Activated naive CD8-positive, alpha-beta T cell treated with anti-CD3 and anti-CD28 coated beads, Interleukin-2, amount 10 ng/mL, durations not matched to agents 7 days and 5 days (primary cell): ENCODE measurements around the gene MED12L. TPM values are rescaled to one million over a fixed set of nuclear protein-coding genes. Genes with fewer than 3 reads are reported as not detected.
"Not testable (repeated sequence)": the region's sequence is repeated elsewhere in the genome, so short reads cannot be mapped to it uniquely, and the experiment has no call there.

Source experiments
- ATAC-seq: fragments of 150-1000 bp; cut with Tn5 transposase; one replicate; pipeline ENCODE4 v1.10.0; 2021; ENCODE audit warnings: low read depth, moderate library complexity
- POLR2A ChIA-PET: fragments of 350-600 bp; sonication (Branson Sonifier 250); formaldehyde crosslinking; loops from one replicate; lab custom pipeline; 2021; ENCODE audit warnings: antibody characterized with exemption; lab: Charles Lee
- DNase-seq: peaks from one replicate; pipeline ENCODE4 v3.0.0; 2021
- H3K27ac Mint-ChIP-seq: one replicate; pipeline ENCODE4 v1.8.0; 2022; ENCODE audit warnings: mild to moderate bottlenecking, mixed read lengths
- H3K27me3 Mint-ChIP-seq: one replicate; pipeline ENCODE4 v1.8.0; 2022; ENCODE audit warnings: mild to moderate bottlenecking, moderate library complexity, mixed read lengths
- H3K36me3 Mint-ChIP-seq: one replicate; pipeline ENCODE4 v1.8.0; 2021; ENCODE audit warnings: mild to moderate bottlenecking, mixed read lengths
- H3K4me1 Mint-ChIP-seq: one replicate; pipeline ENCODE4 v1.8.0; 2021; ENCODE audit warnings: mixed read lengths
- H3K4me3 Mint-ChIP-seq: one replicate; pipeline ENCODE4 v1.8.0; 2022; ENCODE audit warnings: mild to moderate bottlenecking, moderate library complexity, mixed read lengths
- H3K9me3 Mint-ChIP-seq: one replicate; pipeline ENCODE4 v1.8.0; 2021; ENCODE audit warnings: mixed read lengths
- total RNA-seq, 2 experiments: library from RNA; stranded (reverse); gene quantifications; one replicate each; pipeline ENCODE4 v1.2.3, GENCODE V29; 2021

The MED12L gene
- total RNA-seq, 2 experiments from 2014 or later: 0.36 to 0.68 TPM

DNA sequence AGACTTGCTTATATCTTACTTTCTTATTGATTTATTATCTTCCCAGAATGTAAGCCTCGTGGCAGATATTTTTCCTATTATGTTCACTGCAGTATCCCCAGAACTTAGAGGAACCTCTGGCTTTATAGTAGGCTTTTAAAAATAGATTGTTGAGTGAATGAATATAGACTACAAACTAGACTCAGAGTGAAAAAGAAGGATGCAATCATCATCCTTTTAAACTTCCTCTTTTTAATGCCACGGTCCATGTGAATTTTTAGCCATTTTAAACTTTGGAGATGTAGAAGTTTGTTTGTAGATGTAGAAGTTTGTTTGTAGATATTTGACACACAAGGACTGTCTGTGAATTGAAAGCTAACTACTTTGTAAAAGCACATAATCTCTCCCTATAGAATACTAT lies 306.3 kb downstream of the MED12L start:
- Mint-ChIP-seq H3K27ac (no peak overlapping the region), H3K36me3 (no peaks in the 10 kb centered on the region), H3K9me3 (no peaks in the 10 kb centered on the region), H3K27me3 (peaks cover 7% of the 10 kb centered on the region), H3K4me1 (peaks cover 2% of the 10 kb centered on the region), H3K4me3 (no peak overlapping the region)
- DNase-seq (no peak), ATAC-seq (no peak)
- POLR2A ChIA-PET: no interaction called here

DNA sequence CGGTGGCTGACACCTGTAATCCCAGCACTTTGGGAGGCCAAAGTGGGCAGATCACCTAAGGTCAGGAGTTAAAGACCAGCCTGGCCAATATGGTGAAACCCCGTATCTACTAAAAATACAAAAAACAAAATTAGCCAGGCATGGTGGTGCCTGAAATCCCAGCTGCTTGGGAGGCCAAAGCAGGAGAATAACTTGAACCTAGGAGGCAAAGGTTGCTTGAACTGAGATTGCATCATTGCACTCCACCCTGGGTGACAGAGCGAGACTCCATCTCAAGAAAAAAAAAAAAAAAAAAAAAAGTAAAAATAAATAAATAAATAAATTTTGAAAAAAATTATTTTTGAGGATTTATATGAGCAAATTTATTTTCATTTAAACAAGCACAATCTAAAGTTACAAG lies 306.7 kb downstream of the MED12L start:
- H3K27me3 Mint-ChIP-seq, ATAC-seq, DNase-seq, H3K9me3 Mint-ChIP-seq, H3K36me3 Mint-ChIP-seq, POLR2A ChIA-PET, H3K4me3 Mint-ChIP-seq, H3K27ac Mint-ChIP-seq, H3K4me1 Mint-ChIP-seq: not testable (repeated sequence)

DNA sequence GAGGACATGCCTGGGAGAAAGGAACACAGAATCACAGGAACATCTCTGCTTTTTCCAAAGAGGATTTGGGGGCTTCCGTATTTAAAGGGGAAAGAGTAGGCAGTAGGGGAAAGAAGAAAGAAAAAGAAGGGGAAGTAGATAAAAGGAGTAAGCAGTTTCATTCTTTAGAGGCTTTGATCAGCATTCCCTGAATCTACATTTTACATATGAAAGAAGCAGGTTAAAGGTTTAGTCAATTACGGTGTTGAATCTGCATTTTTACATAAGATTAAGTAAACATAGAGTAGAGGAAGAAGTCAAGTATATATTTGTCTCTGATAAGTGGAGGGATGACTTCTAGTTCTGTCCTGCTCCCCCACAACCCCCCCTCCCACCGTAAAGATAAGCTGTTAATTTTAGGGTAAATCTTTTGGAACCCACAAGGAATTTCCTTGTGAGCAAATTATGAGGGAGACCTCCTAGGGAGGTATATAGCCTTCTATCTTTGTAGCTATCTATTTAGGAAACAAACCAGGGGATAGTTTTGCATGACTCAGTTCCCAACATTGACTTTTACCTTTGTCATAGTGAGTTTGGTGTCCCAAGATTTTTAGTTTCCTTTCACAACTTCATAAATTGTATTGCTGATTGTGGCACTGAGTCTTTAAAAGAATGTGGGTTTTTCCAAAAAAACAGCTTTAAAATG lies 307.8 kb downstream of the MED12L start:
- no peaks in the 10 kb centered on the region for H3K4me1 Mint-ChIP-seq
- no peak overlapping the region for H3K27ac Mint-ChIP-seq
- ATAC-seq (no peak), DNase-seq (no peak)
- POLR2A ChIA-PET: no interaction called here
- no peaks in the 10 kb centered on the region for H3K36me3 Mint-ChIP-seq
- no peaks in the 10 kb centered on the region for H3K9me3 Mint-ChIP-seq
- H3K4me3 Mint-ChIP-seq: no peak overlapping the region
- peaks cover 9% of the 10 kb centered on the region for H3K27me3 Mint-ChIP-seq

- POLR2A ChIA-PET: no interaction called here
- Mint-ChIP-seq H3K9me3 (no peaks in the 10 kb centered on the region), H3K27ac (no peak overlapping the region), H3K4me1 (no peaks in the 10 kb centered on the region), H3K36me3 (no peaks in the 10 kb centered on the region), H3K27me3 (peaks cover 9% of the 10 kb centered on the region), H3K4me3 (no peak overlapping the region)
- DNase-seq (no peak), ATAC-seq (no peak)
Measured at GRCh38 chr3:151393941-151394340, 308.5 kb downstream of the MED12L start.

DNA sequence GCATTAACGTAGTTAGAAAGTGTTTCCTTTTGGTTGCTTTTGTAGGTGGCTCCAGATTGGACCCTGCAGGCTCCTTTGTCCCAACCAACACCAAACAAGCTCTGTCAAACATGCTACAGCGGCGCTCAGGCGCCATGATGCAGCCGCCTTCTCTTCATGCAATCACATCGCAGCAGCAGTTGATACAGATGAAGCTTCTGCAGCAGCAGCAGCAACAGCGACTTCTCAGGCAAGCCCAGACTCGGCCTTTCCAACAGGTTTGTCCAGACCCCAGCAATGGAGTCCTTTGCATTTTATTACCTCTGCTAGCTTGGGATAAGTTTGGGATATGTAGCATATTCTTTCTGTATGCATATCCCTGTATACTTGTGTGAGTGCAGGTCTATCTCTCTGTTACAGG lies 309.1 kb downstream of the MED12L start:
- no peak for ATAC-seq
- no peaks in the 10 kb centered on the region for H3K36me3 Mint-ChIP-seq
- POLR2A ChIA-PET: no interaction called here
- DNase-seq: no peak
- no peak overlapping the region for H3K4me3 Mint-ChIP-seq
- H3K9me3 Mint-ChIP-seq: no peaks in the 10 kb centered on the region
- H3K4me1 Mint-ChIP-seq: no peaks in the 10 kb centered on the region
- H3K27ac Mint-ChIP-seq: no peak overlapping the region
- peaks cover 5% of the 10 kb centered on the region for H3K27me3 Mint-ChIP-seq

DNA sequence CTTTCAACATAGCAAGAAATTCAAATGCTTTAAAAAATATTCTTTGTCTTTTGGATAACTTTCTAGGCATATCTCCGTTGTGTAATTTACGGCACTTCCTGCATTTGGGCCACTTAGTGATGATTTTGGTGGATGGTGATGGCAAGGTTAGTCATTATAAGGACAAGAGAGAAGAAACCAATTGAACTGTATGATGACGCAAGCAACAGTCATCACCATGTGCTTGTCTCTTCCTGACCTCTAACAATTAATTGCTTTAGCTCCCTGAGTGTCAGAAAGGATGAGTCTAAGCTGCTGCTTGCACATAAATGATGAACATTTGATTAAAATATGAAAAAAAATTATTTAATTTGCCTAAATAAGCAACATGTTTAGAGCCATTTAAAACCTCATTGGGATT lies 310.3 kb downstream of the MED12L start:
- POLR2A ChIA-PET: no interaction called here
- H3K36me3 Mint-ChIP-seq: no peaks in the 10 kb centered on the region

GRCh38 chr3:151398895-151399294 lies 313.4 kb downstream of the MED12L start:
- Mint-ChIP-seq H3K4me1 (no peaks in the 10 kb centered on the region), H3K36me3 (no peaks in the 10 kb centered on the region), H3K4me3 (no peak overlapping the region), H3K27me3 (peaks cover 2% of the 10 kb centered on the region), H3K9me3 (no peaks in the 10 kb centered on the region), H3K27ac (no peak overlapping the region)
- POLR2A ChIA-PET: no interaction called here
- DNase-seq: no peak
- ATAC-seq: no peak

More for the DNA sequence above, 310.3 kb downstream of the MED12L start:
- Mint-ChIP-seq H3K27me3 (peaks cover 5% of the 10 kb centered on the region), H3K27ac (no peak overlapping the region), H3K9me3 (no peaks in the 10 kb centered on the region), H3K4me1 (no peaks in the 10 kb centered on the region), H3K4me3 (no peak overlapping the region)
- DNase-seq: no peak
- no peak for ATAC-seq

DNA sequence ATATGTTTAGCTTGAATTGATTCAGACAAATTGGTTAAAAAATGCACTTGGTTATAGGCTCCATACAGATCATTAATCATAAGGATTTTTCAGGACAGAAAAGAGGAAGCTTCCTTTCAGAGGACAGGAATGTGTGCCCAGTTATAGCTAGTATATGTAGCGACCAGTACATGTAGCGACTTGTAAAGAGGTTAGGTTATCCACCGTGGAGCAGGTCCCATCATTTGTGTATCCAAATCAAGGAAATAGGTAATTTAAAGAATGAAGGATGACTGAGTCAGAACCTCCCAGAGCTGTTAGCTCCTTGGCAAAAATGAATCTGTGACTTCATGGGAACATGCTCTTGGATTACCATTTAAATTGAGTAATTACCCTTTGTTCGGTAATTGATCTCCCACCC lies 314.9 kb downstream of the MED12L start:
- no peaks in the 10 kb centered on the region for H3K4me1 Mint-ChIP-seq
- ATAC-seq (no peak), DNase-seq (no peak)
- no peak overlapping the region for H3K27ac Mint-ChIP-seq
- H3K36me3 Mint-ChIP-seq: no peaks in the 10 kb centered on the region
- H3K27me3 Mint-ChIP-seq: peaks cover 3% of the 10 kb centered on the region
- H3K4me3 Mint-ChIP-seq: no peak overlapping the region
- no peaks in the 10 kb centered on the region for H3K9me3 Mint-ChIP-seq
- POLR2A ChIA-PET: no interaction called here

GRCh38 chr3:151402349-151402748 lies 316.9 kb downstream of the MED12L start:
- H3K9me3 Mint-ChIP-seq: no peaks in the 10 kb centered on the region
- POLR2A ChIA-PET: no interaction called here
- no peak for DNase-seq
- H3K4me1 Mint-ChIP-seq: no peaks in the 10 kb centered on the region
- peaks cover 11% of the 10 kb centered on the region for H3K27me3 Mint-ChIP-seq
- H3K27ac Mint-ChIP-seq: no peak overlapping the region
- no peak for ATAC-seq
- H3K36me3 Mint-ChIP-seq: no peaks in the 10 kb centered on the region
- H3K4me3 Mint-ChIP-seq: no peak overlapping the region

GRCh38 chr3:151403246-151403645 lies 317.8 kb downstream of the MED12L start:
- POLR2A ChIA-PET: no interaction called here
- Mint-ChIP-seq H3K4me3 (no peak overlapping the region), H3K27ac (no peak overlapping the region), H3K27me3 (peaks cover 10% of the 10 kb centered on the region), H3K4me1 (no peaks in the 10 kb centered on the region), H3K36me3 (no peaks in the 10 kb centered on the region), H3K9me3 (no peaks in the 10 kb centered on the region)
- DNase-seq (no peak), ATAC-seq (no peak)

DNA sequence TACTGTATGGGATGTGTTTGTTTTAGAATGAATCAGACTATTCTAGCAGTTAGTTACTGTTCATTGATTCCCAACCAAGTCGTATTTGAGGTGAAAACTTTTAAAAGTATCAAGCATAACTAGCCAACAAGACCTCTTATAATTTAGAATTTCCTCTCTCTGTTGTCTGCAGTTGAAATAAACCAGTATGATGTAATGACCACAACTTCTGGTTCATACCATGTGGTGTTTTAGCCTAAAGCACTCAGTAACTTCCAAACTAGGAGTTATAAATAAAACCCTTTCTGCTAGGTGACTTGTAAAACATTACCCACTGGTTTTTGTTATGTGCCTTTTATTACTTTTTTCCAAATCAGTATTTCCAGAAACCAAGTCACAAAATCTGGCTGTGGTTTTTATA lies 318.9 kb downstream of the MED12L start:
- no peak overlapping the region for H3K27ac Mint-ChIP-seq
- no peaks in the 10 kb centered on the region for H3K36me3 Mint-ChIP-seq
- DNase-seq: no peak
- peaks cover 10% of the 10 kb centered on the region for H3K27me3 Mint-ChIP-seq
- H3K4me3 Mint-ChIP-seq: no peak overlapping the region
- POLR2A ChIA-PET: no interaction called here
- ATAC-seq: no peak
- no peaks in the 10 kb centered on the region for H3K9me3 Mint-ChIP-seq
- no peaks in the 10 kb centered on the region for H3K4me1 Mint-ChIP-seq

- POLR2A ChIA-PET: no interaction called here
- no peak for DNase-seq
- Mint-ChIP-seq H3K27me3 (peaks cover 10% of the 10 kb centered on the region), H3K36me3 (no peaks in the 10 kb centered on the region), H3K4me3 (no peak overlapping the region), H3K9me3 (no peaks in the 10 kb centered on the region), H3K4me1 (no peaks in the 10 kb centered on the region), H3K27ac (no peak overlapping the region)
- ATAC-seq: no peak
Measured at GRCh38 chr3:151407928-151408327, 322.5 kb downstream of the MED12L start.

DNA sequence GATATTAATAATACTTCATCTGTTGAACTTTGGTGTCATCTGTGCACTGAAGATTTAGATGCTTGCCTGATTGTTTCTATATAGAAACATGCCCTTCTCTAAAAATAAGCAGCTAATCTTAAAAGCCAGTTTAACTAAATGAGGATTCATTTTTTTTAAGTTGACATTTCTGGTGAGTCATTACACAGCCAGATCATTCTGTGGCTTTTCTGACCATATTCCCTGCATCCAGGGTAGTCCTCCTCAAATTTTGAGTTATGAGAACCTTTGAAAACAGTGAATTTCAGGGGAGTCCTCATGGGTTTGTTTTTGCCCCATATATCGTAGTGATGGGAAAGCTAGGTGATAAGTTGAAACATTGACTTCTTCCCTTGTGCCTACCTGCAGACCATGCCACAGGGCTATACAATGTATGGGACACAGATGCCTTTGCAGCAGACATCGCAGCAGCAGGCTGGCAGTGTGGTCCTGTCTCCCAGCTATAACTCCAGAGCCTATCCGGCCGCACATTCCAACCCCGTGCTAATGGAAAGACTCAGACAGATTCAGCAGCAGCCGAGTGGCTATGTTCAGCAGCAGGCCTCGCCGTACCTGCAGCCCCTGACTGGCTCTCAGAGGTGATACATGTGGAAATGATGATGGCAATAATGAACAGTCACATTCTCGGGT lies 325.6 kb downstream of the MED12L start:
- no peak for DNase-seq
- POLR2A ChIA-PET: no interaction called here
- no peak for ATAC-seq
- peaks cover 6% of the 10 kb centered on the region for H3K27me3 Mint-ChIP-seq
- no peaks in the 10 kb centered on the region for H3K9me3 Mint-ChIP-seq
- no peak overlapping the region for H3K27ac Mint-ChIP-seq
- H3K4me1 Mint-ChIP-seq: no peaks in the 10 kb centered on the region
- no peak overlapping the region for H3K4me3 Mint-ChIP-seq
- no peaks in the 10 kb centered on the region for H3K36me3 Mint-ChIP-seq

DNA sequence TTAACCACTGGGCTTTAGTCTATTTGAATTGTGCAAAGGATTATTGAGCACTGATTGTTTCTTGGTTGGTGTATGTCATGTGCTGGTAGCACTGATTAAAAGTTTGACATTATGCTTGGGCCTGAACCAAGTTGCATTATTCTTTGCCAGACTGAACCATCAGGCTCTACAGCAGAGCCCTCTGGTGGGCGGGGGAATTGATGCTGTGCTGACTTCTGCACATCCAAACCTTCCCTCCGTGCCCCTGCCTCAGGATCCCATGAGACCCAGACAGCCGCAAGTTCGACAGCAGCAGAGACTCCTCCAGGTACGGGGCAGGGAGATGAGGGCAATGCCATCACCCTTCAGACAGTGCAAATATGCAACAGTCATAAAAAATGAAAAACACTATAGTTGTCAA lies 327.5 kb downstream of the MED12L start:
- POLR2A ChIA-PET: no interaction called here
- Mint-ChIP-seq H3K4me1 (no peaks in the 10 kb centered on the region), H3K9me3 (no peaks in the 10 kb centered on the region), H3K27ac (no peak overlapping the region), H3K36me3 (no peaks in the 10 kb centered on the region), H3K27me3 (peaks cover 3% of the 10 kb centered on the region), H3K4me3 (no peak overlapping the region)
- ATAC-seq (no peak), DNase-seq (no peak)
